ENCODE measurements around the gene HOXD9.

Gene HOXD9

DNA sequence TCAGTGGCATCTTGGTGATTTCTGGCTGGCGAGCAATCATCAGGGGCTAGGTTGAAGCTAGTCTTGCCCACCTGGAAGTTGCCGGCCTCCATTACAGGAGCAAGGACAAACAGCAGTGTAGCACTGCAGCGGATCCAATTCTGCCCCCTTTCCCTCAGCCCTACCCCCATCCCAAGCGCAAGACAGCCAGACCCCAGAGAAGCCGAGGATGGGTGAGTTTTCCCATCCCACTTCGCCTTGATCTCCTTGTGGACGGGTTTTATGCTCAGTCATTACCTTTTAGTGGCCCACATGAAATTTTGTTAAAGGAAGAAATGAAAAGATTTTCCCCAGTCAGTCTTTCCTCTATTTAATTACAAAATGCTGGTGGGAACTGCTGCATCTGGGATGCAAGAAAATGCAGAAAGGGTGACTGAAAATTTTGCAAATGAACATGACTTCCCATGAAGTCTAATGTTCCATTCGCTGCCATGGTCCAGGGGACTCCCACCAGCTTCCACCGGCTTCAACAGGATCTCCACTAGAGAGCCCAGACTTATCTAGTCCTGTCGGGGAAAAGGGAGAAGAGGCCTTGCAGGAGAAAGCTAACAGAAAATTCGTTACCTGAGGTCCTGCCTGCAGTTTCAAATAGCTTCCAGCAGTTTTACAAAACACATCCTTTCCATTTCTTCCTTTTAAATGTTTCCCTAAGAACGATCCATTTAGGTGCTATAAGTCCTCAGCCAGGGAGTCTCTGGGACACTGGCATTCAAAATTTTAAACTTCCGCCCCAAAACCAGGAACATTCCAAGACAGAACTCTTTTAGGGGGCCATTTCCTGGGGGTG, 1.9 kb upstream of the HOXD9 start:
- H2AK5ac ChIP-seq (ENCODE audit: low read length): no peak overlapping the region
- H4K8ac ChIP-seq (ENCODE audit: low read depth, low read length): no peak overlapping the region
- H2AFZ ChIP-seq (ENCODE audit: insufficient read depth, low read length, poor library complexity): no peak overlapping the region
- H3K27ac ChIP-seq (ENCODE audit: low read depth, low read length): no peak overlapping the region
- H3K9me3 ChIP-seq (ENCODE audit: insufficient read depth, low read depth, low read length): peaks cover 24% of the 10 kb centered on the region
- no peak overlapping the region for H4K91ac ChIP-seq (ENCODE audit: low read depth, low read length)
- H3K36me3 ChIP-seq (ENCODE audit: control insufficient read depth in 1 of 2, insufficient read depth in 2 of 2, low read length in 2 of 2): no peaks in the 10 kb centered on the region
- no peak overlapping the region for H3K18ac ChIP-seq (ENCODE audit: low read length)
- no peak overlapping the region for H3K14ac ChIP-seq (ENCODE audit: low read length)
- no peak overlapping the region for H2BK120ac ChIP-seq (ENCODE audit: insufficient read depth, low read length, poor library complexity)
- H3K79me2 ChIP-seq (ENCODE audit: control insufficient read depth, insufficient read depth, low read length, poor library complexity): no peaks in the 10 kb centered on the region
- no peak overlapping the region for H4K12ac ChIP-seq (ENCODE audit: low read depth, low read length)
- no peaks in the 10 kb centered on the region for H3K79me1 ChIP-seq (ENCODE audit: low read length)
- no peak overlapping the region for H2BK5ac ChIP-seq (ENCODE audit: low read depth, low read length, poor library complexity)
- H3K4ac ChIP-seq (ENCODE audit: low read depth, low read length): no peak overlapping the region
- no peak overlapping the region for H3K9ac ChIP-seq (ENCODE audit: low read length)
- H3K4me3 ChIP-seq (ENCODE audit: low read depth, low read length): no peak overlapping the region
- WGBS (ENCODE audit: extremely low coverage, insufficient coverage, insufficient read length): no CpG with 5 or more reads among the region's 13 CpGs
- no peak overlapping the region for H3K4me2 ChIP-seq (ENCODE audit: low read length)
- H3K4me1 ChIP-seq (ENCODE audit: control insufficient read depth in 1 of 2, insufficient read depth in 2 of 2, low read length in 2 of 2): peaks cover 5 to 9% of the 10 kb centered on the region in 2 experiments
- H2BK12ac ChIP-seq (ENCODE audit: low read length): no peak overlapping the region
- DNase-seq: no peak
- H3K27me3 ChIP-seq (ENCODE audit: insufficient read depth, low read length): peaks cover 94% of the 10 kb centered on the region
- no peak overlapping the region for H3K23ac ChIP-seq (ENCODE audit: low read length)

DNA sequence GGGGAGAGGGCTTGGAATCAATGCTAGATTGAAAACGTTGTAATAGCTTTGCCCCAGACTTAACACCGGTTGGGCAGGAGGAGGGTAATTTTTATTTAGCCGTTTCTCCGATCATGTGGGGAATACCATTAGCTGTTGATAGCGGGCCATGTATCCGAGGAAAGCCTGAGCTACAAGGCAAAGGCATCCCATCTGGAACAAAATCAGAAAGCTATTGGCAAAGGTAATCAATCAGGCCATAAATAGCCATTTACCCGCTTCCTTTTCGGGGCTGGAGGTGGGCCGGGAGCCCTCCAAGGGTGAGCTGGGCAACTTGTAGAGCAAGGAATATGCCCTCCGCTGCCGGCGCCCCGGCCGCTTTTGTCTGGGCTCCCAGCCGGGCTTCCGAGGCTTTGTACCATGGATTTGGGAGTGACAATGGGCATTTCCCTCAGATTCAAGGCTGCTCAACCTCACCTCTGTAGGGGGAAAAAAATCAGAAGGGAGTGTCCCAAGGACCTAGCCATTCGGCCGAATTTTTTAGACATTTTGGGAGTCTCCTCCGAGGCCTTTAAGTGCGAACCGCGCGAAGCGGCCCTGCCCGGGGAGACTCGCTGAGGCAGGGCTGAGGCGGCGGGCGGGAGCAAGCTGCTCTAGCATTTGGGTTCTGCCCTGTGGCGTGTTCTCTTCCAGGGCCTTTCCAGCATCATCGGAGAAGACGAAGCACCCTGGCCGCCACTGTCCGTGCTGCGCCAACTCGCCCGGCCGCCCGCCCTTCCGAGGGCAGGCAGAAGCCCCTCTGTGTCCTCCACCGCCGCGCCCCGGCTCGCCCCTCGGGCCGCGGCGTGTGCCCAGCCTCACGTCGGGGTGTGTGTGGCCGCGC, 1.1 kb upstream of the HOXD9 start:
- no CpG with 5 or more reads among the region's 53 CpGs for WGBS (ENCODE audit: extremely low coverage, insufficient coverage, insufficient read length)
- Histone ChIP-seq H2BK12ac (ENCODE audit: low read length) (no peak overlapping the region), H3K36me3 (ENCODE audit: control insufficient read depth in 1 of 2, insufficient read depth in 2 of 2, low read length in 2 of 2) (no peaks in the 10 kb centered on the region), H3K14ac (ENCODE audit: low read length) (no peak overlapping the region), H3K9me3 (ENCODE audit: insufficient read depth, low read depth, low read length) (peaks cover 18% of the 10 kb centered on the region), H3K4ac (ENCODE audit: low read depth, low read length) (no peak overlapping the region), H2AFZ (ENCODE audit: insufficient read depth, low read length, poor library complexity) (no peak overlapping the region), H3K27me3 (ENCODE audit: insufficient read depth, low read length) (peaks cover 92% of the 10 kb centered on the region), H3K4me2 (ENCODE audit: low read length) (no peak overlapping the region), H3K9ac (ENCODE audit: low read length) (no peak overlapping the region), H2BK120ac (ENCODE audit: insufficient read depth, low read length, poor library complexity) (no peak overlapping the region), H3K79me2 (ENCODE audit: control insufficient read depth, insufficient read depth, low read length, poor library complexity) (no peaks in the 10 kb centered on the region), H4K91ac (ENCODE audit: low read depth, low read length) (no peak overlapping the region), H3K79me1 (ENCODE audit: low read length) (no peaks in the 10 kb centered on the region), H3K27ac (ENCODE audit: low read depth, low read length) (no peak overlapping the region), H3K23ac (ENCODE audit: low read length) (no peak overlapping the region), H2BK5ac (ENCODE audit: low read depth, low read length, poor library complexity) (no peak overlapping the region), H4K12ac (ENCODE audit: low read depth, low read length) (no peak overlapping the region), H4K8ac (ENCODE audit: low read depth, low read length) (no peak overlapping the region), H3K4me3 (ENCODE audit: low read depth, low read length) (no peak overlapping the region), H3K4me1 (ENCODE audit: control insufficient read depth in 1 of 2, insufficient read depth in 2 of 2, low read length in 2 of 2) (peaks cover 5 to 9% of the 10 kb centered on the region in 2 experiments), H2AK5ac (ENCODE audit: low read length) (no peak overlapping the region), H3K18ac (ENCODE audit: low read length) (no peak overlapping the region)
- DNase-seq: no peak

DNA sequence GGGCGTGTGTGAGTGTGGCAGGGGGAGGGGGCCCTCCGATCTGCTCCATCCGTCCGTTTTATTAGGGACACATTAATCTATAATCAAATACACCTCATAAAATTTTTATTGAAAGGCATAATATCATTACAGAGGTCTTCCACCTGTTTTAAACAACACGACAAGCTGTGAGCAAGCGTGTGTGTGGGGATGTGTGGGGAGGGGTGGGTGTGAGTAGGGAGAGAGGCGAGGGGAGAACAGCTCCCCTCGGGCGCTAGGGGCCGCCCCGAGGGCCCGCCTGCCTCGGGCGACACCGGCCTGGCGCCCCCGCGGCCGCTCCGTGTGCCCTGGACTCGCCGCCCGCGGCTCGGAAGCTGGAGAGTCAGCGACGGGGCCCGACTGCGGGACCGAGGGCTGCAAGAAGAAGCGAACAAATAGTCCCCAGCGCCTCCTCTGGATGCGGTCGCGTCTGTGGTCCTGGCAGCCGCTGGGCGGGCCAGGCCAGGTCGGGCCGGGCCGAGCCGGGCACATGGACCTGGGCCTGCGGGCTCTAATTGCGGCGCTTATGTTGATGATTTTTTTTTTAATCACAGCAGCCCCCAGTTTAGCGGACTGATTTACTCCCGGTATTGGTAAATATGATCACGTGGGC, 352 bp upstream of the HOXD9 start:
- peaks cover 5 to 9% of the 10 kb centered on the region in 2 experiments for H3K4me1 ChIP-seq (ENCODE audit: control insufficient read depth in 1 of 2, insufficient read depth in 2 of 2, low read length in 2 of 2)
- H3K18ac ChIP-seq (ENCODE audit: low read length): no peak overlapping the region
- WGBS (ENCODE audit: extremely low coverage, insufficient coverage, insufficient read length): no CpG with 5 or more reads among the region's 47 CpGs
- no peaks in the 10 kb centered on the region for H3K79me1 ChIP-seq (ENCODE audit: low read length)
- H3K4me2 ChIP-seq (ENCODE audit: low read length): peak overlapping the region; percentile 80
- no peaks in the 10 kb centered on the region for H3K36me3 ChIP-seq (ENCODE audit: control insufficient read depth in 1 of 2, insufficient read depth in 2 of 2, low read length in 2 of 2)
- no peak overlapping the region for H2AFZ ChIP-seq (ENCODE audit: insufficient read depth, low read length, poor library complexity)
- no peak overlapping the region for H3K9ac ChIP-seq (ENCODE audit: low read length)
- H3K79me2 ChIP-seq (ENCODE audit: control insufficient read depth, insufficient read depth, low read length, poor library complexity): no peaks in the 10 kb centered on the region
- H4K8ac ChIP-seq (ENCODE audit: low read depth, low read length): no peak overlapping the region
- peaks cover 84% of the 10 kb centered on the region for H3K27me3 ChIP-seq (ENCODE audit: insufficient read depth, low read length)
- no peak overlapping the region for H4K12ac ChIP-seq (ENCODE audit: low read depth, low read length)
- no peak overlapping the region for H2BK120ac ChIP-seq (ENCODE audit: insufficient read depth, low read length, poor library complexity)
- no peak overlapping the region for H2BK5ac ChIP-seq (ENCODE audit: low read depth, low read length, poor library complexity)
- no peak overlapping the region for H3K23ac ChIP-seq (ENCODE audit: low read length)
- H3K9me3 ChIP-seq (ENCODE audit: insufficient read depth, low read depth, low read length): peaks cover 11% of the 10 kb centered on the region
- H3K4me3 ChIP-seq (ENCODE audit: low read depth, low read length): peak overlapping the region; percentile 25
- H2BK12ac ChIP-seq (ENCODE audit: low read length): no peak overlapping the region
- no peak overlapping the region for H3K14ac ChIP-seq (ENCODE audit: low read length)
- DNase-seq: no peak
- no peak overlapping the region for H3K4ac ChIP-seq (ENCODE audit: low read depth, low read length)
- H3K27ac ChIP-seq (ENCODE audit: low read depth, low read length): no peak overlapping the region
- H2AK5ac ChIP-seq (ENCODE audit: low read length): no peak overlapping the region
- no peak overlapping the region for H4K91ac ChIP-seq (ENCODE audit: low read depth, low read length)

DNA sequence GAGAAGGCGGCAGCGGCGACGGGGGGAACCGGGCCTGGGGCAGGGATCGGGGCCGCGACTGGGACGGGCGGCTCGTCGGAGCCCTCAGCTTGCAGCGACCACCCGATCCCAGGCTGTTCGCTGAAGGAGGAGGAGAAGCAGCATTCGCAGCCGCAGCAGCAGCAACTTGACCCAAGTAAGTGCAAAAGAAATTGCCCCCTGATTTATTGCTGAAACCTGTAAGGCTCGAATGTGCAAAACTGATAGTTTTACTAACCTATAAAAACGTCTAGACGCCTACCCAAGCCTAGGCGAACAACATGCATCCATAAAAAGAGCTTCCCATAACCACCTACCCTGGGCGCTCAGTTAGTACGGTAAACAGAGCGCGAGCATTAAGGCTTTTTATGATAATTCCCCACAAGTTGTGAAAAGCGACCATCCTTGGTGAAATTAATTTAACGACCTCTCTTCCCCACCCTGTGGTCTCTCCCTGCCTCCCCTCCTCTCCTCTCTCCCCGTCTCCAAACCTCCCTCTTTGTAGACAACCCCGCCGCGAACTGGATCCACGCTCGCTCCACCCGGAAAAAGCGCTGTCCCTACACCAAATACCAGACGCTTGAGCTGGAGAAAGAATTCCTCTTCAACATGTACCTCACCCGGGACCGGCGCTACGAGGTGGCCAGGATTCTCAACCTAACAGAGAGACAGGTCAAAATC, 1.0 kb downstream of the HOXD9 start:
- Histone ChIP-seq H3K18ac (ENCODE audit: low read length) (no peak overlapping the region), H3K9ac (ENCODE audit: low read length) (no peak overlapping the region), H3K27me3 (ENCODE audit: insufficient read depth, low read length) (peaks cover 77% of the 10 kb centered on the region), H3K4me1 (ENCODE audit: control insufficient read depth in 1 of 2, insufficient read depth in 2 of 2, low read length in 2 of 2) (peaks cover 5 to 9% of the 10 kb centered on the region in 2 experiments), H3K4ac (ENCODE audit: low read depth, low read length) (no peak overlapping the region), H3K14ac (ENCODE audit: low read length) (no peak overlapping the region), H3K4me3 (ENCODE audit: low read depth, low read length) (peak overlapping the region; percentile 37), H3K36me3 (ENCODE audit: control insufficient read depth in 1 of 2, insufficient read depth in 2 of 2, low read length in 2 of 2) (no peaks in the 10 kb centered on the region), H2BK120ac (ENCODE audit: insufficient read depth, low read length, poor library complexity) (no peak overlapping the region), H2AK5ac (ENCODE audit: low read length) (no peak overlapping the region), H2AFZ (ENCODE audit: insufficient read depth, low read length, poor library complexity) (no peak overlapping the region), H4K91ac (ENCODE audit: low read depth, low read length) (no peak overlapping the region), H3K23ac (ENCODE audit: low read length) (no peak overlapping the region), H3K79me2 (ENCODE audit: control insufficient read depth, insufficient read depth, low read length, poor library complexity) (no peaks in the 10 kb centered on the region), H4K12ac (ENCODE audit: low read depth, low read length) (no peak overlapping the region), H3K4me2 (ENCODE audit: low read length) (peak overlapping the region; percentile 80), H4K8ac (ENCODE audit: low read depth, low read length) (no peak overlapping the region), H3K27ac (ENCODE audit: low read depth, low read length) (no peak overlapping the region), H2BK12ac (ENCODE audit: low read length) (no peak overlapping the region), H2BK5ac (ENCODE audit: low read depth, low read length, poor library complexity) (no peak overlapping the region), H3K9me3 (ENCODE audit: insufficient read depth, low read depth, low read length) (peaks cover 8% of the 10 kb centered on the region), H3K79me1 (ENCODE audit: low read length) (no peaks in the 10 kb centered on the region)
- WGBS (ENCODE audit: extremely low coverage, insufficient coverage, insufficient read length): no CpG with 5 or more reads among the region's 40 CpGs
- no peak for DNase-seq

All from trophoblast cell (in vitro differentiated cells and primary cell).